CD4-positive, alpha-beta T cell treated with Interleukin-4 for 4 hours (primary cell): ENCODE measurements around the gene GSG1L.
A peak's percentile ranks its signal among the peaks of the same experiment; 100 is the strongest.
"Not testable (repeated sequence)": the region's sequence is repeated elsewhere in the genome, so short reads cannot be mapped to it uniquely, and the experiment has no call there.

Experiments used
- DNase-seq: peaks from one replicate; pipeline ENCODE4 v3.0.0-alpha.2; 2020

The GSG1L gene

GRCh38 chr16:27977966-27978365 is 85.5 kb downstream of the GSG1L start:
- no peak for DNase-seq

GRCh38 chr16:27976990-27977389 is 86.5 kb downstream of the GSG1L start:
- no peak for DNase-seq

GRCh38 chr16:27974896-27975540 is 88.5 kb downstream of the GSG1L start:
- DNase-seq = no peak

GRCh38 chr16:27973678-27974077 is 89.8 kb downstream of the GSG1L start:
- no peak for DNase-seq

- DNase-seq = peak; percentile 50
Measured at GRCh38 chr16:27972500-27972899, 91.0 kb downstream of the GSG1L start.

- no peak for DNase-seq
Measured at GRCh38 chr16:27969574-27969973, 93.9 kb downstream of the GSG1L start.

GRCh38 chr16:27967169-27967568 is 96.3 kb downstream of the GSG1L start:
- no peak for DNase-seq

GRCh38 chr16:27966756-27967155 is 96.8 kb downstream of the GSG1L start:
- no peak for DNase-seq

GRCh38 chr16:27965801-27966200 is 97.7 kb downstream of the GSG1L start:
- DNase-seq = no peak

GRCh38 chr16:27963471-27963965 is 100.0 kb downstream of the GSG1L start:
- no peak for DNase-seq

GRCh38 chr16:27962197-27962596 is 101.3 kb downstream of the GSG1L start:
- no peak for DNase-seq

GRCh38 chr16:27961296-27961620 is 102.3 kb downstream of the GSG1L start:
- no peak for DNase-seq

- DNase-seq = no peak
Measured at GRCh38 chr16:27960619-27961295, 102.8 kb downstream of the GSG1L start.

- DNase-seq = no peak
Measured at GRCh38 chr16:27959914-27960313, 103.6 kb downstream of the GSG1L start.

- no peak for DNase-seq
Measured at GRCh38 chr16:27954191-27954590, 109.3 kb downstream of the GSG1L start.

GRCh38 chr16:27952811-27953210 is 110.7 kb downstream of the GSG1L start:
- no peak for DNase-seq

- DNase-seq = no peak
Measured at GRCh38 chr16:27951489-27952120, 111.9 kb downstream of the GSG1L start.

GRCh38 chr16:27950206-27950887 is 113.2 kb downstream of the GSG1L start:
- DNase-seq = no peak

GRCh38 chr16:27947696-27948095 is 115.8 kb downstream of the GSG1L start:
- DNase-seq = no peak

GRCh38 chr16:27945233-27945973 is 118.1 kb downstream of the GSG1L start:
- no peak for DNase-seq

- no peak for DNase-seq
Measured at GRCh38 chr16:27943766-27944165, 119.7 kb downstream of the GSG1L start.

GRCh38 chr16:27942071-27942470 is 121.4 kb downstream of the GSG1L start:
- not testable (repeated sequence) for DNase-seq

- no peak for DNase-seq
Measured at GRCh38 chr16:27935076-27935475, 128.4 kb downstream of the GSG1L start.
